ENCODE results near the gene SLC12A7. TPM values are rescaled to one million over a fixed set of nuclear protein-coding genes. Genes with fewer than 3 reads are reported as not detected.
"Not testable (repeated sequence)": the region's sequence is repeated elsewhere in the genome, so short reads cannot be mapped to it uniquely, and the experiment has no call there.

The SLC12A7 gene
- polyA plus RNA-seq, 3 donors from 2014 or later, result 9.5 to 18.2 (median 9.7) TPM

DNA sequence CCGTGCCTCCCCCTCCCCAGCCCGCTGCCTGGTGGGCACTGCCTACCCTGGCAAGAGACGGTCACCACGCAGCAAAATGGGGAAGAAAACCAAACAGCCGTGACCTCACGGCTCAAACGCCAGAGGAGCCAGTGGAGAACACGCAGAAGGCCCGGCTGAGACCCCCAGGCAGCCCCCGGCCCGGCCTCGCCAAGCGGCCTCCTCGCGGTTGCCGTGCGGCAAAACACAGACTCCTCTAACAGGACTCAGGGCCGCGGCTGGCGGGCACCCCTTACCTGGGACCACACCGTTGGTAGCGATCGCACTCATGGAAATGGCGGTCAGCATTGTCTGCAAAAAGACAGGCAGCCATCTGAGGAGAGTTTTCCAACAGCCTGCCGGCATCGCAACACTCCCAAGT is 23.8 kb downstream of the SLC12A7 start:
- no peaks in the 10 kb centered on the region for H3K9me3 Mint-ChIP-seq
- H3K27me3 Mint-ChIP-seq (ENCODE audit: low read depth in 3 of 3), result no peaks in the 10 kb centered on the region
- no peak for DNase-seq
- no peak overlapping the region for H3K4me3 Mint-ChIP-seq
- peaks cover 0 to 8% of the 10 kb centered on the region in 2 donors for H3K4me1 Mint-ChIP-seq
- H3K36me3 Mint-ChIP-seq, result no peaks in the 10 kb centered on the region
- no peak overlapping the region for H3K27ac Mint-ChIP-seq

- Mint-ChIP-seq H3K4me1 (peaks cover 0 to 2% of the 10 kb centered on the region in 2 donors), H3K36me3 (no peaks in the 10 kb centered on the region), H3K4me3 (no peak overlapping the region), H3K9me3 (no peaks in the 10 kb centered on the region), H3K27me3 (ENCODE audit: low read depth in 3 of 3) (no peaks in the 10 kb centered on the region), H3K27ac (no peak overlapping the region)
- no peak for DNase-seq
Observed at GRCh38 chr5:1087428-1087827, 24.4 kb downstream of the SLC12A7 start.

DNA sequence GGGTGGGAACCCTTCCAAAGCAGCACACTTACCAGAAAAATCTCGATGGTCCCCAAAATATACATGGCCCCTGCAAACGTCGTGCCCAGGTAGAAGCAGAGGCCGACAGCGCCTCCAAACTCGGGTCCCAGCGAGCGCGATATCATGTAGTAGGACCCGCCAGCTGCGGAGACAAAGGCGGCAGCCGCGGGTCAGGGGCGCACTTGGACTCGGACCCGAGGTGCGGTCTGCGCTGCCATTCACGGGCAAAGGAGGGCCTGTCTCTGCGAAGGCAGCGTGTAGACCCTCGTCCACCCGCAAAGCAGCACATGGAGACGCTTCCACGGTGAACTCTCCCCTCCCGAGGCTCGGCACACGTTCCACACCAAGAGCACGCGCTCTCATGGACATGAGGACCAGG is 25.0 kb downstream of the SLC12A7 start:
- H3K4me1 Mint-ChIP-seq, result no peaks in the 10 kb centered on the region
- H3K36me3 Mint-ChIP-seq, result no peaks in the 10 kb centered on the region
- no peak for DNase-seq
- H3K27ac Mint-ChIP-seq, result no peak overlapping the region
- H3K9me3 Mint-ChIP-seq, result no peaks in the 10 kb centered on the region
- no peaks in the 10 kb centered on the region for H3K27me3 Mint-ChIP-seq (ENCODE audit: low read depth in 3 of 3)
- H3K4me3 Mint-ChIP-seq, result no peak overlapping the region

DNA sequence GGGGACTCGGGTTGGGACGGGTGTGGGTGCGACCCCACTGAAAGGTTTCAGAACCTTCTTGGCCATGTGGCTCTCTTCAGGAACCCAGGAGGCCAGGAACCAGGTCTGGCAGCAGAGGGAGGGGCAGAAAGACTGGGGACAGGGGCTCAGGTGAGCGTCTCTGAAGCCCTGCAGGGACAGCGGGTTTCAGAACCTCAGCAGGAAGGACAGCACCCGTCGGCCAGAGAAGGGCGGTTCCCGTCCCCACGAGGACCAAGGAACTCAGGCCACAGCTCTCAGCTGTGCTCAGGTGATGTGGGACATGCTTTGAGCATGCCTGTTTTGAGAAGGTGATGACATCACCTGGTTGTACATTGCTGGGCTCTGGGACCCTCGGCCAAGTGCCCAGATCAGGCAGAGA is 25.7 kb downstream of the SLC12A7 start:
- Mint-ChIP-seq H3K27me3 (ENCODE audit: low read depth in 3 of 3) (no peaks in the 10 kb centered on the region), H3K4me1 (no peaks in the 10 kb centered on the region), H3K36me3 (peaks cover 0 to 3% (median 2%) of the 10 kb centered on the region in 3 donors), H3K27ac (no peak overlapping the region), H3K4me3 (no peak overlapping the region), H3K9me3 (no peaks in the 10 kb centered on the region)
- no peak for DNase-seq

DNA sequence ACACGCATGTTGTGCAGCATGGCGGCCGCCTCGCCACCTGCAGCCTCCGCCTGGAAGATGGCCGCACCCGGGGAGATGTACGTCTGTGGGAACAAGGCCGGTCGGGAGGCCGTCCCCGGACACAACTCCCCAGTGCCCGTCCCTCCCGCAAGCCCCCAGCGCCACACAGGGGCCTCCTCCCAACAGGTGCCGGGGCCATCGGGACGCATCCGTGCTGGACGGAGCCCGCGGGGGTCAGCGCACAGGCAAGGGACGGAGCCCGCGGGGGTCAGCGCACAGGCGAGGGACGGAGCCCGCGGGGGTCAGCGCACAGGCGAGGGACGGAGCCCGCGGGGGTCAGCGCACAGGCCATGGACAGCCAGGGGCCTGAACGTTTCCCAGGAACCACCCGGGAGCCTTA is 26.5 kb downstream of the SLC12A7 start:
- no peak overlapping the region for H3K27ac Mint-ChIP-seq
- no peak overlapping the region for H3K4me3 Mint-ChIP-seq
- peaks cover 0 to 2% (median 2%) of the 10 kb centered on the region in 3 donors for H3K27me3 Mint-ChIP-seq (ENCODE audit: low read depth in 3 of 3)
- no peaks in the 10 kb centered on the region for H3K4me1 Mint-ChIP-seq
- no peak for DNase-seq
- peaks cover 0 to 8% (median 7%) of the 10 kb centered on the region in 3 donors for H3K36me3 Mint-ChIP-seq
- H3K9me3 Mint-ChIP-seq, result no peaks in the 10 kb centered on the region

GRCh38 chr5:1083823-1084605 is 27.8 kb downstream of the SLC12A7 start:
- Mint-ChIP-seq H3K27me3 (ENCODE audit: low read depth in 3 of 3) (peaks cover 0 to 2% (median 2%) of the 10 kb centered on the region in 3 donors), H3K4me1 (no peaks in the 10 kb centered on the region), H3K9me3 (no peaks in the 10 kb centered on the region), H3K4me3 (no peak overlapping the region), H3K27ac (no peak overlapping the region), H3K36me3 (peaks cover 0 to 8% (median 7%) of the 10 kb centered on the region in 3 donors)
- DNase-seq, result no peak

DNA sequence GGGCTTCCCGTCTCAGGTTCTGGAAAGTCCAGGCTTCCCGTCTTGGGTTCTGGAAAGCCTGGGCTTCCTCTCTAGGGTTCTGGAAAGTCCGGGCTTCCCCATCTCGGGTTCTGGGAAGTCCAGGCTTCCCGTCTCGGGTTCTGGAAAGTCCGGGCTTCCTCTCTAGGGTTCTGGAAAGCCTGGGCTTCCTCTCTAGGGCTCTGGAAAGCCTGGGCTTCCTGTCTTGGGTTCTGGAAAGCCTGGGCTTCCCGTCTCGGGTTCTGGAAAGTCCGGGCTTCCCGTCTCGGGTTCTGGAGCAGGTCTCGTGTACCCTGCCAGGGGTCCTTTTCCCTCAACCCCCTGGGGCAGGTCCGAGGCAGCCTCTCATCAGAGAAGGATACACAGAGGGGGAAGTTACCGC is 28.8 kb downstream of the SLC12A7 start:
- not testable (repeated sequence) for H3K4me3 Mint-ChIP-seq; H3K9me3 Mint-ChIP-seq; DNase-seq; H3K27ac Mint-ChIP-seq; H3K27me3 Mint-ChIP-seq (ENCODE audit: low read depth in 3 of 3); H3K4me1 Mint-ChIP-seq; H3K36me3 Mint-ChIP-seq

- Mint-ChIP-seq H3K4me1 (no peaks in the 10 kb centered on the region), H3K27ac (no peak overlapping the region), H3K9me3 (no peaks in the 10 kb centered on the region), H3K4me3 (no peak overlapping the region), H3K27me3 (ENCODE audit: low read depth in 3 of 3) (peaks cover 0 to 2% (median 2%) of the 10 kb centered on the region in 3 donors), H3K36me3 (peaks cover 0 to 8% (median 7%) of the 10 kb centered on the region in 3 donors)
- no peak for DNase-seq
Observed at GRCh38 chr5:1081519-1081918, 30.3 kb downstream of the SLC12A7 start.

- H3K27me3 Mint-ChIP-seq (ENCODE audit: low read depth in 3 of 3), result peaks cover 2 to 6% (median 2%) of the 10 kb centered on the region in 3 donors
- peaks cover 0 to 8% (median 7%) of the 10 kb centered on the region in 3 donors for H3K36me3 Mint-ChIP-seq
- no peak for DNase-seq
- no peaks in the 10 kb centered on the region for H3K4me1 Mint-ChIP-seq
- no peak overlapping the region for H3K27ac Mint-ChIP-seq
- no peak overlapping the region for H3K4me3 Mint-ChIP-seq
- H3K9me3 Mint-ChIP-seq, result no peaks in the 10 kb centered on the region
Observed at GRCh38 chr5:1080432-1080831, 31.4 kb downstream of the SLC12A7 start.

- no peak for DNase-seq
- no peak overlapping the region for H3K27ac Mint-ChIP-seq
- peaks cover 2 to 7% (median 2%) of the 10 kb centered on the region in 3 donors for H3K27me3 Mint-ChIP-seq (ENCODE audit: low read depth in 3 of 3)
- H3K4me1 Mint-ChIP-seq, result no peaks in the 10 kb centered on the region
- no peak overlapping the region for H3K4me3 Mint-ChIP-seq
- peaks cover 0 to 8% (median 7%) of the 10 kb centered on the region in 3 donors for H3K36me3 Mint-ChIP-seq
- H3K9me3 Mint-ChIP-seq, result no peaks in the 10 kb centered on the region
Observed at GRCh38 chr5:1079961-1080360, 31.9 kb downstream of the SLC12A7 start.

DNA sequence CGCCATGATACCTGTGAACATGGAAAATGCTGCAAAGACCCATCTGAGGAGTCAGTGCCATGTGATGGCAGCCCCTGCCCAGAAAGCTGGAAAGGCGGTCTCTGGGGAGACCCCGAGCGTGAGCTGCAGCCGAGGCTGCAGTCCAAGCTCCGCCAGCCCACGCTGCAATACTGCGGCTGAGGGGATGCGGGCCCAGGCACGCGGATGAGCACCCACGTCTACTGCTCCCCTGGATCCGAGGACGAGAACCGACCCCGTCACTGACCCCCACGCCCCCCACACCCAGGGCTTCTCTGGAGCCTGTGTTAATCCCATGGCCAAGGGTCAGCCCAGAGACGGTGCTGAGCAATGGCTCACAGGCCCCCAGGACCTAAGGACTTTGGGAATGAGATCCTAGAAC is 32.4 kb downstream of the SLC12A7 start:
- Mint-ChIP-seq H3K4me1 (no peaks in the 10 kb centered on the region), H3K27ac (no peak overlapping the region), H3K36me3 (peaks cover 0 to 8% (median 7%) of the 10 kb centered on the region in 3 donors), H3K4me3 (no peak overlapping the region), H3K9me3 (no peaks in the 10 kb centered on the region), H3K27me3 (ENCODE audit: low read depth in 3 of 3) (peaks cover 2 to 7% (median 2%) of the 10 kb centered on the region in 3 donors)
- no peak for DNase-seq

GRCh38 chr5:1078851-1079250 is 33.0 kb downstream of the SLC12A7 start:
- Mint-ChIP-seq H3K9me3 (no peaks in the 10 kb centered on the region), H3K4me1 (no peaks in the 10 kb centered on the region), H3K27me3 (ENCODE audit: low read depth in 3 of 3) (peaks cover 2 to 7% (median 2%) of the 10 kb centered on the region in 3 donors), H3K4me3 (no peak overlapping the region), H3K27ac (no peak overlapping the region), H3K36me3 (peaks cover 0 to 8% (median 7%) of the 10 kb centered on the region in 3 donors)
- DNase-seq, result no peak

GRCh38 chr5:1078206-1078605 is 33.7 kb downstream of the SLC12A7 start:
- Mint-ChIP-seq H3K36me3 (peaks cover 0 to 8% (median 7%) of the 10 kb centered on the region in 3 donors), H3K4me1 (no peaks in the 10 kb centered on the region), H3K9me3 (no peaks in the 10 kb centered on the region), H3K27me3 (ENCODE audit: low read depth in 3 of 3) (peaks cover 2 to 8% (median 2%) of the 10 kb centered on the region in 3 donors), H3K27ac (no peak overlapping the region), H3K4me3 (no peak overlapping the region)
- no peak for DNase-seq

GRCh38 chr5:1077491-1078020 is 34.3 kb downstream of the SLC12A7 start:
- Mint-ChIP-seq H3K27ac (no peak overlapping the region), H3K9me3 (no peaks in the 10 kb centered on the region), H3K4me3 (no peak overlapping the region), H3K36me3 (peaks cover 0 to 8% (median 7%) of the 10 kb centered on the region in 3 donors), H3K4me1 (no peaks in the 10 kb centered on the region), H3K27me3 (ENCODE audit: low read depth in 3 of 3) (peaks cover 2 to 8% (median 2%) of the 10 kb centered on the region in 3 donors)
- DNase-seq, result no peak

Data from immature natural killer cell (primary cell).